ENCODE data around the gene HYI.
"Not testable (repeated sequence)": the region's sequence is repeated elsewhere in the genome, so short reads cannot be mapped to it uniquely, and the experiment has no call there.

The HYI gene

DNA sequence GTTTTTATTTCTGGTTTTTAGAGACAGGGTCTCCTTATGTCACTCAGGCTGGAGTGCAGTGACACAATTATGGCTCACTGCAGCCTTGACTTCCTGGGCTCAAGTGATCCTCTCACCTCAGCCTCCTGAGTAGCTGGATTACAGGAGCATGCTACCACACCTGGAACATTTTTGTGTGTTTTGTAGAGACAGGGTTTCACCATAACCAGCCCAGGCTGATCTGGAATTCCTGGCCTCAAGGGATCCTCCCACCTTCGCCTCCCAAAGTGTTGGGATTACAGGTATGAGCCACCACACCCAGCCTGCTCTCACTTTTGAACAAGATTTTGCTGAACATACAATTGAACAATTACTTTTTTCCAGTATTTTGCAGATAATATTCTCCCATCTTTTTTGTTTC is 24.0 kb upstream of the HYI start:
- no peak overlapping the region for H3K4me3 ChIP-seq (ENCODE audit: low read length)
- no peak overlapping the region for H3K9ac ChIP-seq (ENCODE audit: low read length)
- H3K4me1 ChIP-seq (ENCODE audit: control insufficient read depth, insufficient read depth, low read length), result peaks cover 3% of the 10 kb centered on the region
- no peaks in the 10 kb centered on the region for H3K27me3 ChIP-seq (ENCODE audit: control insufficient read depth, insufficient read depth, low read length)
- no peaks in the 10 kb centered on the region for H3K9me3 ChIP-seq (ENCODE audit: control insufficient read depth, low read length)
- H3K36me3 ChIP-seq (ENCODE audit: control insufficient read depth, insufficient read depth, low read length), result no peaks in the 10 kb centered on the region

DNA sequence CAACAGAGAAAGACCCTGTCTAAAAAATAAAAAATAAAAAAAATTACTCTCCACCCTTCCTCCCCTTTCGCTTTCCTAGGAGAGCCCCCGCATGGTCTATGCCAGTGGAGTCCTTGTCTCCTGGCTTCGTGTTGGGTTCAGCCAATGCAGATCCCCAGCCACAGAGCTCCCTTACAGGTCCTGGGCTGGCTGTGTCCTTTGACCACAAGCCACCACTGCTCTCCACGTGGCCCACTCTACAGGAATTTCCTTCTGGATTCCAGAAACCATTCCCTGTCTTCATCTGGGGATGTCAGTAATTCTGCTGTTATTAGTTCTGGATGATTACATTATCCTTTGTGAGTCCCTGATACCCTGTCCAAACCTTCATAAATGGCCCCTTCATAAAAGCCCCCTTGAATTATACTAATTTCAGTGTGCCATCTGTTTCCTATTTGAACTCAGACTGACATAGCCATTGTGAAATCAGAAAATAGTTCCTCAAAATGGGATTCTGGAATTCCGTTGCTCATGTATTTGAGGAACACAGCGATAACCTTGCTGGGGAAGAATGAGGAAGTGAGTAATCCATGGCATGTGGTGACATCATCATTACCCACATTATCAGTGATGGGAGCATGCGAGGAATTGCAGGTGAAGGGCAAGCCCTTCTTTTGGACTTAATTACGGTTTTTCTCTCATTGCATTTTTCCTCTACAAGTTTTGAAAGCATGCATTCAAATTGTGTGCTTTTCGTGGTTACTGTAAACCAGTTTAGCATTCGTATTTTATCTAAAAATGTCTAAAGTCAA is 22.1 kb upstream of the HYI start:
- H3K9ac ChIP-seq (ENCODE audit: low read length); H3K9me3 ChIP-seq (ENCODE audit: control insufficient read depth, low read length); H3K4me3 ChIP-seq (ENCODE audit: low read length); H3K27me3 ChIP-seq (ENCODE audit: control insufficient read depth, insufficient read depth, low read length); H3K36me3 ChIP-seq (ENCODE audit: control insufficient read depth, insufficient read depth, low read length); H3K4me1 ChIP-seq (ENCODE audit: control insufficient read depth, insufficient read depth, low read length): not testable (repeated sequence)

DNA sequence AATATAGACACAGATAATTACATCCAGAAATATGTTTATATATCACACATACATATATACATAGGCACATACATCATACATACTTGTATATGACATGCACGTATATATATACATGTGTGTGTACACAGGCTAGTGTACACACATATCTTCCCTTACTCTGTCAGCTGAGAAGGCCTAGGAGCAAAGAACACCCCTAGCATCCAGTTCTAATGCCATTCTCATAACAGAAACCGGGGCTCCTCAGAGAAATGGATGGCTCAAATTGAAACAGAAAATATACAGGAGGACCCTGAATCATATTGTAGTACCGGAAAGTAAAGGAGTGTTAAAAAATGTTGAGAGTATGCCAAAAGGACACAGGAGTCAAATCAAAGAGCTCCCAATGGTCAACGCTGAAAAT is 19.7 kb upstream of the HYI start:
- H3K27me3 ChIP-seq (ENCODE audit: control insufficient read depth, insufficient read depth, low read length), result no peaks in the 10 kb centered on the region
- H3K4me3 ChIP-seq (ENCODE audit: low read length), result no peak overlapping the region
- peaks cover 5% of the 10 kb centered on the region for H3K4me1 ChIP-seq (ENCODE audit: control insufficient read depth, insufficient read depth, low read length)
- H3K36me3 ChIP-seq (ENCODE audit: control insufficient read depth, insufficient read depth, low read length), result no peaks in the 10 kb centered on the region
- no peaks in the 10 kb centered on the region for H3K9me3 ChIP-seq (ENCODE audit: control insufficient read depth, low read length)
- H3K9ac ChIP-seq (ENCODE audit: low read length), result no peak overlapping the region

- H3K4me3 ChIP-seq (ENCODE audit: low read length); H3K4me1 ChIP-seq (ENCODE audit: control insufficient read depth, insufficient read depth, low read length); H3K36me3 ChIP-seq (ENCODE audit: control insufficient read depth, insufficient read depth, low read length): not testable (repeated sequence)
These were observed 18.9 kb upstream of the HYI start for GRCh38 chr1:43472463-43473151.

DNA sequence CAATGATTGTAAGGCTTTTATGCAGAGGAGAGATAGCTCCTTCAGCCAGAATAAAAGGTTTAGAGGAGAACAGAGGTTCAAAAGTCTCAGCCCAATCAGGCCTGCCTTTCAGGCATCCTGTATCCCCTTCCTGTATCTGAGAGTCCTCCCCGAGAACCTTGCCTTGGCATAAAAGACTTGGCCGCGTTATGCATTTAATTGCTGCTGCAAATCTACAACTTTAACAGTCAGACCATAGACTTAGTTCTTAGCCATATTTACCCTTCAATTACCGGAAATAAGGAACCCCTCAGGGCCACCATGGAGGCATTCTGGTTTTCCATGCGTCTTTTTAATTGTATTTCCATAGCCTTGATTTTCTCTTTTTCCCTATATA is 18.3 kb upstream of the HYI start:
- H3K27me3 ChIP-seq (ENCODE audit: control insufficient read depth, insufficient read depth, low read length), result no peaks in the 10 kb centered on the region
- H3K9ac ChIP-seq (ENCODE audit: low read length), result no peak overlapping the region
- H3K4me1 ChIP-seq (ENCODE audit: control insufficient read depth, insufficient read depth, low read length), result peaks cover 5% of the 10 kb centered on the region
- no peak overlapping the region for H3K4me3 ChIP-seq (ENCODE audit: low read length)
- no peaks in the 10 kb centered on the region for H3K9me3 ChIP-seq (ENCODE audit: control insufficient read depth, low read length)
- no peaks in the 10 kb centered on the region for H3K36me3 ChIP-seq (ENCODE audit: control insufficient read depth, insufficient read depth, low read length)

More at GRCh38 chr1:43472463-43473151, 18.9 kb upstream of the HYI start:
- H3K27me3 ChIP-seq (ENCODE audit: control insufficient read depth, insufficient read depth, low read length); H3K9ac ChIP-seq (ENCODE audit: low read length); H3K9me3 ChIP-seq (ENCODE audit: control insufficient read depth, low read length): not testable (repeated sequence)

DNA sequence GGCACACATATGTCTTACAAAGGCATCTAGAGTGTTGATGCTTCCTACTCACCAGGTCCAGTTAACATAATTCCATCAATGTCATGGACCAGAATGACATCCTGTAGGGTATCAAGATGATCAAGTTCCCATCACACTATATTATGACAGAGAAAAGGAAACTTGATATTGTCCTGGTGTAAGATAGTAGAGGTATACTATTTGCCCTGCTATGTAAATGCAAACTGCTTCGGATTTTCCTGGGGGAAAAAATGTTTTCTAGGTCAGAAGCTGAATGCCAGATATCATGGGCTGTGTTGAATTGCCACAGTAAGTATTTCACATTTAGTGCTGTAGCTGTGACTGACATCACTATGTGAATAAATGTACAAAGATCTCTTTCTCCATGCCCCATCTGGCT is 16.2 kb upstream of the HYI start:
- Histone ChIP-seq H3K36me3 (ENCODE audit: control insufficient read depth, insufficient read depth, low read length) (no peaks in the 10 kb centered on the region), H3K9ac (ENCODE audit: low read length) (no peak overlapping the region), H3K9me3 (ENCODE audit: control insufficient read depth, low read length) (no peaks in the 10 kb centered on the region), H3K27me3 (ENCODE audit: control insufficient read depth, insufficient read depth, low read length) (no peaks in the 10 kb centered on the region), H3K4me1 (ENCODE audit: control insufficient read depth, insufficient read depth, low read length) (peaks cover 16% of the 10 kb centered on the region), H3K4me3 (ENCODE audit: low read length) (no peak overlapping the region)

GRCh38 chr1:43468414-43468813 is 14.7 kb upstream of the HYI start:
- peaks cover 16% of the 10 kb centered on the region for H3K4me1 ChIP-seq (ENCODE audit: control insufficient read depth, insufficient read depth, low read length)
- H3K4me3 ChIP-seq (ENCODE audit: low read length), result no peak overlapping the region
- no peaks in the 10 kb centered on the region for H3K36me3 ChIP-seq (ENCODE audit: control insufficient read depth, insufficient read depth, low read length)
- no peaks in the 10 kb centered on the region for H3K9me3 ChIP-seq (ENCODE audit: control insufficient read depth, low read length)
- no peak overlapping the region for H3K9ac ChIP-seq (ENCODE audit: low read length)
- no peaks in the 10 kb centered on the region for H3K27me3 ChIP-seq (ENCODE audit: control insufficient read depth, insufficient read depth, low read length)

DNA sequence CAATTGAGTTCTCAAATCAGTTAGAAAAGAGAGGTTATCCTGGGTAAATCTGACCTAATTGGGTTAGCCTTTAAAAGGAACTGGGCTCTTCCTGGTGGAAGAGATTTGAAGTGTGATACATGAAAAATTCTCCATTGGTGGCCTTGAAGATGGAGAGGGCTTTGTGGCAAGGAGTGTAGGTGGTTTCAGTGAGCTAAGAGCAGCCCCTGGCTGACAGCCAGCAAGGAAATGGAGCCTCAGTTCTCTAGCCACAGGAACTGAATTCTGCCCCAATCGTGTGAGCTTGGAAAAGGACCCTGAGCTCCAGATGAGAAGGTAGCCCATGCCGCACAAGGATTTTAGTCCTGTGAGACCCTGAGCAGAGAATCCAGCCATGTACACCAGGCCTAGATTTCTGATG is 12.7 kb upstream of the HYI start:
- no peaks in the 10 kb centered on the region for H3K27me3 ChIP-seq (ENCODE audit: control insufficient read depth, insufficient read depth, low read length)
- no peak overlapping the region for H3K4me3 ChIP-seq (ENCODE audit: low read length)
- no peaks in the 10 kb centered on the region for H3K9me3 ChIP-seq (ENCODE audit: control insufficient read depth, low read length)
- H3K9ac ChIP-seq (ENCODE audit: low read length), result no peak overlapping the region
- H3K36me3 ChIP-seq (ENCODE audit: control insufficient read depth, insufficient read depth, low read length), result no peaks in the 10 kb centered on the region
- H3K4me1 ChIP-seq (ENCODE audit: control insufficient read depth, insufficient read depth, low read length), result peaks cover 11% of the 10 kb centered on the region

DNA sequence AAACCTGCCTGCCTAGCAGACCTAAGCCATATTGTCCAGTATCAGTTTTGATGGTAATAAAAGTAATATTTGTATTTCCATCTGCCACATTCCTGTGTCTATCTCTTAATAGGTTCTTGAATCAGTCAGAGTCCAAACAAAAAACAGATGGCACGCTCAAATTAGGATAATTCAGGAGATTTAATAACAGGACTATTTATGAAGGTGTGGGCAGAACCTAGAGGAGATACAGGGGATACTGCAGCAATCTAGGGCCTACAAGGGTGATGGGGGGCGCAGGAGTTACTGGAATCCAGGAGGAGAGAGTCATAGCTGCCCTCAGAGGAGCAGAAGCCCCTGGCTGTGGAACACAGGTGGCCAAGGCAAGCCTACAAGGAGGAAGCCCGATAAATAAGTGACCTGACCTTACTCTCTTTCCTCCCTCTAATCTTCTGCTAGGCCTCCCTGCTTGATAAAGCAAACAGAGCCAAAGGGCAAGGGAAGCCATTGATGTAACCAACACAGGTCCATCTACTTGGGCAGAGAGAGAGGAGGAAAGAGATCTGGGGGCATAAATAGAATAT is 11.9 kb upstream of the HYI start:
- Histone ChIP-seq H3K36me3 (ENCODE audit: control insufficient read depth, insufficient read depth, low read length) (no peaks in the 10 kb centered on the region), H3K4me1 (ENCODE audit: control insufficient read depth, insufficient read depth, low read length) (peaks cover 11% of the 10 kb centered on the region), H3K4me3 (ENCODE audit: low read length) (no peak overlapping the region), H3K9ac (ENCODE audit: low read length) (no peak overlapping the region), H3K27me3 (ENCODE audit: control insufficient read depth, insufficient read depth, low read length) (no peaks in the 10 kb centered on the region), H3K9me3 (ENCODE audit: control insufficient read depth, low read length) (no peaks in the 10 kb centered on the region)

- Histone ChIP-seq H3K9ac (ENCODE audit: low read length) (no peak overlapping the region), H3K9me3 (ENCODE audit: control insufficient read depth, low read length) (no peaks in the 10 kb centered on the region), H3K27me3 (ENCODE audit: control insufficient read depth, insufficient read depth, low read length) (no peaks in the 10 kb centered on the region), H3K4me3 (ENCODE audit: low read length) (no peak overlapping the region), H3K36me3 (ENCODE audit: control insufficient read depth, insufficient read depth, low read length) (no peaks in the 10 kb centered on the region), H3K4me1 (ENCODE audit: control insufficient read depth, insufficient read depth, low read length) (peaks cover 11% of the 10 kb centered on the region)
These were observed 11.2 kb upstream of the HYI start for GRCh38 chr1:43464681-43465504.

DNA sequence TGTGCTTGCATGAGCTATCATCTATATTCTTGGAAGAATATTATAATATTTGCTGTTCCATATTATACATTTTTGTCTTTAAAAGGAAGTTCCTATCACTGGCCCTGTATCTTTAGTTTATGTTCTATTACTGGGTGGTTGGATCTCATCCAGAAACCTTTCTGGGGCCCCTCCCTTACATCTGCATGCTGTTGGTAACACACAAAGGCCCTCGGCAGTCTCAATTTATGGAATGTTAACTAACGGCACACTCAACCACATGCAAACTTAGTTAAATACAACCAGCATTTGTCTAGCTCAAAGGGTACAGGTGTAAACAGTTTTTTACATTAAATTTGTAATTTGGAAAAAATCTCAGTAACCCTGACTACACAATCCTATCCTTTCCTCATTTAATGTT is 9.7 kb upstream of the HYI start:
- Histone ChIP-seq H3K36me3 (ENCODE audit: control insufficient read depth, insufficient read depth, low read length) (no peaks in the 10 kb centered on the region), H3K27me3 (ENCODE audit: control insufficient read depth, insufficient read depth, low read length) (no peaks in the 10 kb centered on the region), H3K9me3 (ENCODE audit: control insufficient read depth, low read length) (no peaks in the 10 kb centered on the region), H3K9ac (ENCODE audit: low read length) (no peak overlapping the region), H3K4me1 (ENCODE audit: control insufficient read depth, insufficient read depth, low read length) (peaks cover 11% of the 10 kb centered on the region), H3K4me3 (ENCODE audit: low read length) (no peak overlapping the region)

Data from mucosa of stomach (tissue), 1 donor.